Measurements from ENCODE around the gene RIC8A. TPM values are rescaled to one million over a fixed set of nuclear protein-coding genes. Genes with fewer than 3 reads are reported as not detected.
A peak's percentile ranks its signal among the peaks of the same experiment; 100 is the strongest.

RIC8A gene
- total and polyA plus RNA-seq, 7 donors: 39.6 to 103 (median 73.7) TPM

DNA sequence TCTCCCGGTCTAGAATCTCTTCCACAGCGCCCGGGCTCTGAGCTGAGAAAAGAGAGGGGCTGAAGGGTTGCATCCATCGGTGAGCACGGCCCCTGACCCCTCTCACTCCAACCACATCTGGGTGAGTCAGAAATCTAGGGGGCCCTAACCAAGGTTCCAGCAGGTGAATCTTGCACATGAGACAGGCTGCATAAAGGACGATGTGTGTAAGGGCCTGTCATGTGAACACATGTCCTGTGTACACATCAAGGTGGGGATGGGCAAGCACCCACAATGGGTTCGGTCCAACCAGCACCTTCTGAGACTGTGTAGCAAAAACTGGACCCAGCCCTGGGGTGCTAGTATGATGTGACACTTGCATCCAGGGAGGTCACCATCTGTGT, 1.5 kb upstream of the RIC8A start:
- intact Hi-C loops (cut with DNase I): loop anchor here (5.0 kb wide), 4 partner anchors 101 to 301 kb away; partner anchors contain the start of genes IFITM2 and RNH1
- peaks cover 0 to 61% (median 43%) of the 10 kb centered on the region in 4 donors for H3K4me1 ChIP-seq
- H3K27ac ChIP-seq: peak overlapping the region; percentile 96 to 100 (median 98)

DNA sequence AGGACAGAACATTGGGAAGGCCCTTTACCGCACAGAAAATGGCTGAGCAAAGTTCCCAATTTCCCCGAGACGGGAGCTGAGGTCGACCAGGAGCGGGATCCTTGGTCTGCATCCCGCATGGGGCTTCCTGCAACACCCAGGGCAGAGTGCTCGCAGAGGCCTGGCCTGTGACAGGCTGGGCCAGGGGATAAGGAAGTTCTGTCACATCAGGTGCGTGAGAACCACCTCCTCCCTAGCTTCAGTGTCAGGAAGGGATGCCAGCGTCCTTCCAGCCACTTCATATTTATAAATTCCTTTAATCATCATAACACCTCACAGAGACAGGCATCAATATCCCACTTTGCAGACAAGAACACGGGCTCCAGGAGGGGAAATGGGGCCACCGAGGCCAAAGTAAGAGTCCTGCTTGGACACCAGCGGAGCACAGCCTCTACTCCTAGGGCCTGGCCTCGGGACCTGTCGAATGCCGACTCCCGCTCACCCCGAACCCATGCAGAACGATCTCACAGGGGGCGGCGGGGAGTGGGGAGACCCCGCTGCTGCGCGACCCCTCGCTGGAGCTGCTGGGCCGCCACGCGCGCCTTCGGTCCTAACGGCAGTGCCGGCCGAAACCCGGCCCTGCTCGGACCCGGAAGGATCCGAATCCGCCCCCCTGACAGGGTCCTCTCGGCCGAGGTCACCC, 841 bp upstream of the RIC8A start:
- TF ChIP-seq POLR2AphosphoS5 (IDR thresholded peaks at IDR 0.05): no peak
- no peak for TF ChIP-seq EP300 (IDR thresholded peaks at IDR 0.05)
- TF ChIP-seq POLR2A (IDR thresholded peaks at IDR 0.05): peak in 1 of 2 donors; percentile 18
- H3K27me3 ChIP-seq: no peaks in the 10 kb centered on the region
- no peaks in the 10 kb centered on the region for H3K9me3 ChIP-seq
- intact Hi-C loops (cut with DNase I): loop anchor here (1.0 to 5.0 kb wide), 5 partner anchors 30 to 301 kb away; partner anchors contain the start of genes IFITM2, PSMD13, RNH1 and SIRT3
- DNase-seq: peak; percentile 73
- H3K4me1 ChIP-seq: peaks cover 0 to 64% (median 47%) of the 10 kb centered on the region in 4 donors
- H3K36me3 ChIP-seq: peaks cover 10 to 60% (median 22%) of the 10 kb centered on the region in 4 donors
- H3K4me3 ChIP-seq: peak overlapping the region; percentile 85 to 98 (median 90)
- WGBS, 2 donors: 1 to 3% methylated on average over 39 of the region's 39 CpGs
- H3K27ac ChIP-seq: peak overlapping the region; percentile 96 to 100 (median 98)

More for the DNA sequence above, 1.5 kb upstream of the RIC8A start:
- TF ChIP-seq POLR2AphosphoS5 (IDR thresholded peaks at IDR 0.05): no peak
- no peak for TF ChIP-seq CTCF (IDR thresholded peaks at IDR 0.05)
- no peak for TF ChIP-seq EP300 (IDR thresholded peaks at IDR 0.05)
- TF ChIP-seq POLR2A (IDR thresholded peaks at IDR 0.05): no peak
- peak; percentile 62 for DNase-seq
- WGBS, 2 donors: 69 to 89% methylated on average over 7 of the region's 7 CpGs
- peaks cover 12 to 55% (median 21%) of the 10 kb centered on the region in 4 donors for H3K36me3 ChIP-seq
- H3K9me3 ChIP-seq: no peaks in the 10 kb centered on the region
- peak overlapping the region; percentile 85 to 98 (median 90) for H3K4me3 ChIP-seq
- H3K27me3 ChIP-seq: no peaks in the 10 kb centered on the region

- H3K27me3 ChIP-seq: no peaks in the 10 kb centered on the region
- intact Hi-C loops (cut with DNase I): loop anchor here (1.0 to 5.0 kb wide), 6 partner anchors 28 to 299 kb away; partner anchors contain the start of genes IFITM2, PSMD13, RNH1 and SIRT3
- H3K9me3 ChIP-seq: no peaks in the 10 kb centered on the region
- peaks cover 0 to 63% (median 47%) of the 10 kb centered on the region in 4 donors for H3K4me1 ChIP-seq
- TF ChIP-seq POLR2A (IDR thresholded peaks at IDR 0.05) (no peak), EP300 (IDR thresholded peaks at IDR 0.05) (peak in 1 of 4 donors; percentile 11), POLR2AphosphoS5 (IDR thresholded peaks at IDR 0.05) (no peak)
- DNase-seq: peak; percentile 81
- 0 to 1% methylated on average over 27 of the region's 27 CpGs for WGBS, 2 donors
- H3K27ac ChIP-seq: peak overlapping the region; percentile 96 to 100 (median 98)
- H3K36me3 ChIP-seq: peaks cover 19 to 64% (median 33%) of the 10 kb centered on the region in 4 donors
- peak overlapping the region; percentile 85 to 98 (median 90) for H3K4me3 ChIP-seq
Measured at GRCh38 chr11:207863-208180, 314 bp downstream of the RIC8A start.

GRCh38 chr11:208181-208916, 841 bp downstream of the RIC8A start:
- intact Hi-C loops (cut with DNase I): loop anchor here (2.0 to 5.0 kb wide), 5 partner anchors 99 to 299 kb away; partner anchors contain the start of genes IFITM2 and RNH1
- H3K36me3 ChIP-seq: peaks cover 23 to 64% (median 35%) of the 10 kb centered on the region in 4 donors
- peak overlapping the region; percentile 85 to 98 (median 90) for H3K4me3 ChIP-seq
- no peaks in the 10 kb centered on the region for H3K27me3 ChIP-seq
- peak overlapping the region; percentile 96 to 100 (median 98) for H3K27ac ChIP-seq
- H3K4me1 ChIP-seq: peaks cover 0 to 58% (median 47%) of the 10 kb centered on the region in 4 donors
- peak; percentile 90 for DNase-seq
- peak; percentile 75 to 91 (median 86) for TF ChIP-seq POLR2AphosphoS5 (IDR thresholded peaks at IDR 0.05)
- peak; percentile 79 to 81 for TF ChIP-seq POLR2A (IDR thresholded peaks at IDR 0.05)
- TF ChIP-seq EP300 (IDR thresholded peaks at IDR 0.05): no peak
- WGBS, 2 donors: 0 to 1% methylated on average over 57 of the region's 57 CpGs
- no peaks in the 10 kb centered on the region for H3K9me3 ChIP-seq

DNA sequence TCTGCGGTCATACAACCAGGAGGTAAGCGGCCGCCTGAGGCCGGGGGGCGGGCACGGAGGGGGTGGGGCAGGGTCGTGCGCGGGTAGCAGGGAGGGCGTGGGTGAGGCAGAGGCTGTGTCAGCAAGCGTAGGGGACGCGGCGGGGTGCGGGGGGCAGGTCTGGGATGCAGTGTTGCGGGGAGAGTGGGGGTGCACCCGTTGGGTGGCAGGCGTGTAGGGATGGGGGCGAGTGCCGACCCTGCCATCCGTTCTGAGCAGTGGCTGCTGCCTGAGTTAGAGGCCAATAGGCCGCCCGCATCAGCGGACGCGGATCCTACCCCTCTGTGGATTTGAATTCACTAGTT, 1.4 kb downstream of the RIC8A start:
- Histone ChIP-seq H3K4me3 (peak overlapping the region; percentile 85 to 98 (median 90)), H3K4me1 (peaks cover 0 to 54% (median 44%) of the 10 kb centered on the region in 4 donors), H3K9me3 (no peaks in the 10 kb centered on the region), H3K27ac (peak overlapping the region; percentile 96 to 100 (median 98)), H3K36me3 (peaks cover 24 to 64% (median 36%) of the 10 kb centered on the region in 4 donors), H3K27me3 (no peaks in the 10 kb centered on the region)
- WGBS, 2 donors: 1% methylated on average over 26 of the region's 26 CpGs
- no peak for DNase-seq
- intact Hi-C loops (cut with DNase I): loop anchor here (2.0 to 5.0 kb wide), 5 partner anchors 98 to 298 kb away; partner anchors contain the start of genes IFITM2 and RNH1
- TF ChIP-seq CTCF (IDR thresholded peaks at IDR 0.05): no peak

Measured in sigmoid colon (tissue), 7 donors.